Cerebellar nuclear complex (tissue), 1 donor: ENCODE results near the gene SRBD1.

ENCODE experiments used
- DNase-seq, 2 experiments: peaks; one replicate each; lab custom pipeline; 2025; lab: John Stamatoyannopoulos, UW

Gene SRBD1

GRCh38 chr2:45595721-45596435 lies 15.2 kb downstream of the SRBD1 start:
- no peak for DNase-seq

- no peak for DNase-seq
These were observed 20.0 kb downstream of the SRBD1 start for GRCh38 chr2:45591073-45591472.

- no peak for DNase-seq
These were observed 22.8 kb downstream of the SRBD1 start for GRCh38 chr2:45588158-45588829.

GRCh38 chr2:45586600-45586999 lies 24.5 kb downstream of the SRBD1 start:
- DNase-seq: no peak

GRCh38 chr2:45585267-45585861 lies 25.7 kb downstream of the SRBD1 start:
- no peak for DNase-seq

- DNase-seq: no peak
These were observed 27.1 kb downstream of the SRBD1 start for GRCh38 chr2:45583977-45584376.

- DNase-seq: no peak
These were observed 28.5 kb downstream of the SRBD1 start for GRCh38 chr2:45582522-45582921.

GRCh38 chr2:45578056-45578843 lies 32.8 kb downstream of the SRBD1 start:
- DNase-seq: no peak

- DNase-seq: no peak
These were observed 33.6 kb downstream of the SRBD1 start for GRCh38 chr2:45577441-45577840.

GRCh38 chr2:45575881-45576280 lies 35.2 kb downstream of the SRBD1 start:
- no peak for DNase-seq

- DNase-seq: no peak
These were observed 38.1 kb downstream of the SRBD1 start for GRCh38 chr2:45572979-45573378.

GRCh38 chr2:45571940-45572339 lies 39.1 kb downstream of the SRBD1 start:
- no peak for DNase-seq

GRCh38 chr2:45570671-45571334 lies 40.3 kb downstream of the SRBD1 start:
- DNase-seq: no peak

- DNase-seq: no peak
These were observed 42.1 kb downstream of the SRBD1 start for GRCh38 chr2:45568935-45569334.

- DNase-seq: no peak
These were observed 42.9 kb downstream of the SRBD1 start for GRCh38 chr2:45567974-45568789.

- DNase-seq: no peak
These were observed 43.6 kb downstream of the SRBD1 start for GRCh38 chr2:45567288-45567963.

GRCh38 chr2:45559436-45559835 lies 51.6 kb downstream of the SRBD1 start:
- no peak for DNase-seq

- no peak for DNase-seq
These were observed 56.3 kb downstream of the SRBD1 start for GRCh38 chr2:45554742-45555140.

- DNase-seq: no peak
These were observed 56.9 kb downstream of the SRBD1 start for GRCh38 chr2:45554073-45554741.

GRCh38 chr2:45551862-45552261 lies 59.2 kb downstream of the SRBD1 start:
- DNase-seq: no peak
